ENCODE data around the gene SPRY4. TPM values are rescaled to one million over a fixed set of nuclear protein-coding genes. Genes with fewer than 3 reads are reported as not detected.
A peak's percentile ranks its signal among the peaks of the same experiment; 100 is the strongest.

SPRY4 gene
- total RNA-seq, 1 donor from 2014 or later: 8.3 TPM

GRCh38 chr5:142293486-142293885 lies 31.3 kb downstream of the SPRY4 start:
- no peak for DNase-seq (ENCODE audit: low spot score)
- Mint-ChIP-seq H3K4me1 (ENCODE audit: low read depth) (peaks cover 42% of the 10 kb centered on the region), H3K27me3 (ENCODE audit: low read depth) (no peaks in the 10 kb centered on the region), H3K36me3 (ENCODE audit: low read depth) (no peaks in the 10 kb centered on the region), H3K4me3 (ENCODE audit: unreplicated experiment) (no peak overlapping the region), H3K27ac (ENCODE audit: unreplicated experiment) (peak overlapping the region; percentile 32), H3K9me3 (ENCODE audit: low read depth) (no peaks in the 10 kb centered on the region)
- TF ChIP-seq CTCF (IDR thresholded peaks at IDR 0.05): no peak

- H3K27me3 Mint-ChIP-seq (ENCODE audit: low read depth): no peaks in the 10 kb centered on the region
- H3K4me1 Mint-ChIP-seq (ENCODE audit: low read depth): peaks cover 37% of the 10 kb centered on the region
- no peak for TF ChIP-seq CTCF (IDR thresholded peaks at IDR 0.05)
Observed at GRCh38 chr5:142292808-142293207, 32.0 kb downstream of the SPRY4 start.

GRCh38 chr5:142292249-142292648 lies 32.6 kb downstream of the SPRY4 start:
- no peak for DNase-seq (ENCODE audit: low spot score)

More at GRCh38 chr5:142292808-142293207, 32.0 kb downstream of the SPRY4 start:
- H3K36me3 Mint-ChIP-seq (ENCODE audit: low read depth): no peaks in the 10 kb centered on the region
- DNase-seq (ENCODE audit: low spot score): no peak
- no peak overlapping the region for H3K27ac Mint-ChIP-seq (ENCODE audit: unreplicated experiment)
- no peaks in the 10 kb centered on the region for H3K9me3 Mint-ChIP-seq (ENCODE audit: low read depth)
- H3K4me3 Mint-ChIP-seq (ENCODE audit: unreplicated experiment): no peak overlapping the region

GRCh38 chr5:142290577-142291299 lies 34.1 kb downstream of the SPRY4 start:
- H3K4me3 Mint-ChIP-seq (ENCODE audit: unreplicated experiment): no peak overlapping the region
- no peak for TF ChIP-seq CTCF (IDR thresholded peaks at IDR 0.05)
- no peaks in the 10 kb centered on the region for H3K36me3 Mint-ChIP-seq (ENCODE audit: low read depth)
- H3K9me3 Mint-ChIP-seq (ENCODE audit: low read depth): no peaks in the 10 kb centered on the region
- DNase-seq (ENCODE audit: low spot score): no peak
- H3K27ac Mint-ChIP-seq (ENCODE audit: unreplicated experiment): no peak overlapping the region
- peaks cover 23% of the 10 kb centered on the region for H3K4me1 Mint-ChIP-seq (ENCODE audit: low read depth)
- no peaks in the 10 kb centered on the region for H3K27me3 Mint-ChIP-seq (ENCODE audit: low read depth)

More at GRCh38 chr5:142292249-142292648, 32.6 kb downstream of the SPRY4 start:
- Mint-ChIP-seq H3K36me3 (ENCODE audit: low read depth) (no peaks in the 10 kb centered on the region), H3K4me1 (ENCODE audit: low read depth) (peaks cover 37% of the 10 kb centered on the region), H3K4me3 (ENCODE audit: unreplicated experiment) (no peak overlapping the region), H3K27me3 (ENCODE audit: low read depth) (no peaks in the 10 kb centered on the region), H3K9me3 (ENCODE audit: low read depth) (no peaks in the 10 kb centered on the region), H3K27ac (ENCODE audit: unreplicated experiment) (no peak overlapping the region)
- TF ChIP-seq CTCF (IDR thresholded peaks at IDR 0.05): no peak

GRCh38 chr5:142289708-142290576 lies 34.9 kb downstream of the SPRY4 start:
- H3K4me1 Mint-ChIP-seq (ENCODE audit: low read depth): peaks cover 15% of the 10 kb centered on the region
- no peak for TF ChIP-seq CTCF (IDR thresholded peaks at IDR 0.05)
- no peaks in the 10 kb centered on the region for H3K27me3 Mint-ChIP-seq (ENCODE audit: low read depth)
- H3K36me3 Mint-ChIP-seq (ENCODE audit: low read depth): no peaks in the 10 kb centered on the region
- no peak for DNase-seq (ENCODE audit: low spot score)
- no peaks in the 10 kb centered on the region for H3K9me3 Mint-ChIP-seq (ENCODE audit: low read depth)
- H3K4me3 Mint-ChIP-seq (ENCODE audit: unreplicated experiment): no peak overlapping the region
- H3K27ac Mint-ChIP-seq (ENCODE audit: unreplicated experiment): no peak overlapping the region

Measured in chondrocyte (in vitro differentiated cells).